Activated naive CD4-positive, alpha-beta T cell treated with Interleukin-2 at 50 U/mL for 16 hours (primary cell): Measurements from ENCODE around the gene TMED4.

Experiments
- DNase-seq: peaks from one replicate; pipeline ENCODE4 v3.0.0-alpha.2; 2020

Gene TMED4

GRCh38 chr7:44539669-44540506 lies 42.1 kb downstream of the TMED4 start:
- DNase-seq, result no peak

GRCh38 chr7:44538798-44539668 lies 43.0 kb downstream of the TMED4 start:
- no peak for DNase-seq

GRCh38 chr7:44538093-44538797 lies 43.8 kb downstream of the TMED4 start:
- DNase-seq, result no peak

GRCh38 chr7:44537442-44537841 lies 44.6 kb downstream of the TMED4 start:
- DNase-seq, result no peak

- DNase-seq, result no peak
Measured at GRCh38 chr7:44536090-44536489, 45.9 kb downstream of the TMED4 start.

- no peak for DNase-seq
Measured at GRCh38 chr7:44535348-44536064, 46.5 kb downstream of the TMED4 start.

- peak; percentile 44 for DNase-seq
Measured at GRCh38 chr7:44534501-44534900, 47.5 kb downstream of the TMED4 start.

- DNase-seq, result no peak
Measured at GRCh38 chr7:44534087-44534486, 47.9 kb downstream of the TMED4 start.

GRCh38 chr7:44533301-44534055 lies 48.6 kb downstream of the TMED4 start:
- DNase-seq, result no peak

- DNase-seq, result no peak
Measured at GRCh38 chr7:44531421-44532380, 50.3 kb downstream of the TMED4 start.

GRCh38 chr7:44530990-44531389 lies 51.0 kb downstream of the TMED4 start:
- DNase-seq, result no peak
